ENCODE results near the gene CCR7.

Gene CCR7

DNA sequence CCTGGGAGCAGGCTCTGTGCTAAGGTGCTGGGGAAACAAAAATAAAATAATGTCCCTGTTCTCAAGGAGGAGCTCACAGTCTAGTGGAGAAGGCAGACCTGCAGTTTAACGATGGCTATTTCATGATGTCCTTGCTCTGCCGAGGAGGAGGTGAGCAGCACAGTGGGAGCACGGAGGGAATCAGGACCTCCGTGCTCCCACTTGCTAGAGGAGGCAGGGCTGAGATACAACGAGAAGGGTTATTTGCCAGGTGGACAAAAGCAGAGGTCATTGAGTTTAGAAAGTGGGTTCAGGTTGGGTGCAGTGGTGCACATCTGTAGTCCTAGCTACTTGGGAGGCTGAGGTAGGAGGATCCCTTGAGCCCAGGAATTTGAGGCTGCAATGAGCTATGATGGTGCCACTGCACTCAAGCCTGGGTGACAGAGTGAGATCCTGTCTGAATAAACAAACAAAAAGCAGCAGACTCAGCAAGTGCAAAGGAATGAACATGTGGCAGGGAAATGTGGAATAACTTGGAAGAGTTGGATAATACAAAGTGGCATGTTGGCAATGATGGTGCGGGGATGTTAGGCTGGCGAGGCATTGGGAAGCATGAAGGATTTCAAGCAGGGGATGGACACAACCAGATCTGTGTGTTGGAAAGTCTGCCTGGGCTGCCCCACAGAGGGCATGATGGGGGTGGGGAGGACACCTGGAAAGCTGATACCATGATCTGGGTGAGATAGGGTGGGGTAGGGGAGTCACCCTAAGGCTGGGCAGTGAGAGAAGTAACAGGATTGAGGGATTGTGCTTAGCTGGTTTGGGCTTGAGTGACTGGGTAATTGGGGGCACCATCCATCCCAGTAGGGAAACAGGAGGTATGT, 51.0 kb downstream of the CCR7 start:
- DNase-seq: no peak

GRCh38 chr17:40511667-40512220, 53.5 kb downstream of the CCR7 start:
- no peak for DNase-seq

DNA sequence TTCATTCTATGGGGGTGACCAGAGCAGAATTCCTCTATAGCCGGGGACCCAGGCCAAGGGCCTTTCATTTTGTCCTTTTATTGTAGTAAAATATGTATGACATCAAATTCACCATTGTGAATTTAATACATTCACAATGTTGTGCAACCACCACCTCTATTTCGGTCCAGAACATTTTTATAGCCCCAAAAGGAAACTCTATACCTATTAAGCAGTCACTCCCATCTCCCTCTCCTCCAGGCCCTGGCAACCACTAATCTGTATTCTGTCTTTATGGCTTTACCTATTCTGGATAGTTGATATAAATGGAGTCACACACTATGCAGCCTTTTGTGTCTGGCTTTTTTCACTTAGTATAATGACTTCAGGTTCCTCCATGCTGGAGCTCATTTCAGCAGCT, 54.1 kb downstream of the CCR7 start:
- no peak for DNase-seq

GRCh38 chr17:40510328-40510648, 55.0 kb downstream of the CCR7 start:
- DNase-seq: no peak

DNA sequence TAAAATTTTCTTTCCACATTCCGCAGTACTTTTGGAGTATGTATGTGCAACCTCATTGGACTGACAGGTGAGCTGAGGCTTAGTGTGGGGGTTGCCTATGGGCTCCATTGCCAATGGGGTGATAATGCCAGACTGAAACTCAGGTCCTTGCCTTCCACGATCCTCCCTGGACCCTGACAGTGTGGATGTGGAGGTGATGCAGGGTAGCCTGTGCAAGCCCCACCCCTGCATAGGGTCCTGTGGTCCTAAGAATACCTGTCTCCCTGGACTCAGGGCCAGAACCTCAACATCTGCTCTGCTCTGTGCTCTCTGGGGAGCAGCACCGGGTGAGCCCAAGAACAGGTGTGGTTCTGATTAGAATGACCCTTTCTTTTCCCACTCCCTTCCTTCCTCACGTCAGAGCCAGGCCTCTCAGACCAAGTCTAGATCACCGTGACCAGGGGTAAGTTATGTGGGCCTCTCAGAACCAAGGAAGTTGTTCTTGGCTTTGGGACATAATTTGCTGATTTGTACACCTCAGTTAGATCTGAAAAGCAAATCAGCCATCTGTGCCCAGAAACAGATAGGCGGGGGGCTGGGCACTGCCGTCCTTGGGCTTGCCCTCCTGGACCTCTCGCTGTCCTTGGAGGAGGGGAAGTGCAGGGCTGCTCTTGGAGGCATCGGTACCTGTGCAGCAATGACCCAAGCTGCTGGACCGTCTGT, 55.5 kb downstream of the CCR7 start:
- no peak for DNase-seq

GRCh38 chr17:40506786-40507185, 58.5 kb downstream of the CCR7 start:
- DNase-seq: no peak

Data from central memory CD4-positive, alpha-beta T cell (primary cell).